ENCODE data around the gene NANS. TPM values are rescaled to one million over a fixed set of nuclear protein-coding genes. Genes with fewer than 3 reads are reported as not detected.
"Not testable (repeated sequence)": the region's sequence is repeated elsewhere in the genome, so short reads cannot be mapped to it uniquely, and the experiment has no call there.

Gene NANS, protein sequence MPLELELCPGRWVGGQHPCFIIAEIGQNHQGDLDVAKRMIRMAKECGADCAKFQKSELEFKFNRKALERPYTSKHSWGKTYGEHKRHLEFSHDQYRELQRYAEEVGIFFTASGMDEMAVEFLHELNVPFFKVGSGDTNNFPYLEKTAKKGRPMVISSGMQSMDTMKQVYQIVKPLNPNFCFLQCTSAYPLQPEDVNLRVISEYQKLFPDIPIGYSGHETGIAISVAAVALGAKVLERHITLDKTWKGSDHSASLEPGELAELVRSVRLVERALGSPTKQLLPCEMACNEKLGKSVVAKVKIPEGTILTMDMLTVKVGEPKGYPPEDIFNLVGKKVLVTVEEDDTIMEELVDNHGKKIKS
- 37.2 TPM for total RNA-seq
- long read RNA-seq, transcript NANS-201 (6 exons, 1,170 nt) = major isoform, 18 of 27 reads
- long read RNA-seq, partial matches to known transcripts = 9 of 27 reads
- long read RNA-seq, other reads (novel, unspliced or antisense) = 0 of 27 reads

DNA sequence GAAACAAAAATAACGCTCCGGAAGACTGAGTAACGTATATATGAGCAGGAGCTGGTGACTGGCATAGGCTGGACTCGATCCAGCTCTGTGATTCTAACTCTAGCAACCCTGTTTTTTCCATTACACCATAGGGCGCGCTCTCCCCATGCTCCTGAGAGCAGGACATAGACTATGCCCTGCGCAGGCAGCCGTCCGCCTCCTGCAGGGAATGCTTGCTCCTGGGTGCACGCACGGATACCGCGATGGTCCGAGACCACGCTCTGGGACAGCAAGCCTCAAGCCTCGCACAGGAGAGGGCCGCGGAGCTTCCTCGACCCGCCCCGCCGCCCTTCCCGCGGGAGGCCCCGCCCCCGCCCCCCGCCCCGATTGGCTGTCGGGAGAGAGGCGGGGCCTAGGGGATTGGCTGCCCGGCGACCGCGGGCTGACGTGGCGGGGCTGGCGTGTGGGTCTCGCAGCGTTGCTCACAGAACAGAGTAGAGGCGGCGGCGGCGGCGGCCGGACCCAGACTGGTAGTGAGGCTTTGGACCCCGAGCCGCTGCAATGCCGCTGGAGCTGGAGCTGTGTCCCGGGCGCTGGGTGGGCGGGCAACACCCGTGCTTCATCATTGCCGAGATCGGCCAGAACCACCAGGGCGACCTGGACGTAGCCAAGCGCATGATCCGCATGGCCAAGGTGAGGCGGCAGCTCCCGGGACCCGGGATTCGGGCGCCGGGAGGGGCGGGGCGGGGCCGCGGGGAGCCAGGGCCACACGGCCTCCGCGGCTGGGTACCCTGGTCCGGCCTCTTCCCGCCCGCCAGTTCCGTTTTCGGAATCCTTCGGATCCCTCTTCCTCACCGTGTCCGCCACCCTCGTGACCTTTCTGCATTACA lies at the start of gene NANS:
NANS (plus strand) TSS at position 464 of the 869 bp plus-strand sequence; CDS start at position 541, 77 bp downstream.
- DNase-seq (ENCODE audit: missing footprints) (peak; percentile 96), ATAC-seq (peak; percentile 99)
- intact Hi-C loops (cut with DNase I) = loop anchor here (1.0 to 5.0 kb wide), 4 partner anchors 20 to 134 kb away; partner anchors contain the start of gene TRMO

DNA sequence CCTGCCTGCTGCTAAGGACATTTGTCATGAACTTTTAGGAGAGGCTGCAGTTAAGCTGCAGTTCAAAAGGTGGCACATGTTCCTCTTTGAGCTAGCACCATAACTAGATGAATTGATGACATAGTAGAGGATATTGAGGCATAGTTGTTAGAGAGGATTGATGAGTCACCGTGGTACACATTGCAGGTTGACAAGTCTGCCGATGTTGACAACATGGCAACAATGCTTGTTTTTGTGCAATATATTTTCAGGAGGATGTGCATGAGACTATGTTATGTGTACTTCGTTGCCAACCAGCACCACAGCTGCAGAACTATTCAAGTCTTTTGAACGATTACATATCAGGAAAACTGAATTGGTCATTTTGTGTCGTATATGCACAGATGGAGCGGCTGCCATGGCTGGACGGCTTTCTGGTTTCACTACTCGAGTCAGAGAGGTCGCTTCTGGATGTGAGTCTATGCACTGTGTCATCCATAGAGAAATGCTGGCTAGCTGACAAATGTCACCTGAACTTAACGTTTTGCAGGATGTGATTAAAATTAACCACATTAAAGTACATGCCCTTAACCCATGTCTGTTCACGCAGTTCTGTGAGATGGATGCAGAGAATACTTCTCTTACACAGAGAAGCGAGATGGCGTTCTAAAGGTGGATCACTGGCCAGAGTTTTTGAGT lies 49.1 kb upstream of the NANS start:
- no peak for ATAC-seq
- intact Hi-C loops (cut with DNase I) = no loop called here
- no peak for DNase-seq (ENCODE audit: missing footprints)

DNA sequence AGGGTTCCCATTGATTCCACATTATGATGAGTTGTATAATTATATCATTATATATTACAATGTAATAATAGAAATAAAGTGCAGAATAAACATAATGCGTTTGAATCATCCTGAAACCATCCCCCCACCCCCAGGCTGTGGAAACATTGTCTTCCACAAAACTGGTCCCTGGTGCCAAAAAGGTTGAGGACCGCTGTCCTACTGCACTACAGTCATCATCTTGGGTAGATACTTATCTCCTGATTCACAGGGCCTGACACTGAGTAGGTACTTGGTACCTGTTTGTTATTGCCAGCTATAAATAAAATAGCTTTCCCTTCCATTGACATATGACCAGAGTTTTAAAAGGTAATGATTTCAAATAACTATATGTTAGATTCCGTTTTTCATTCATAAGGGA lies 47.8 kb upstream of the NANS start:
- intact Hi-C loops (cut with DNase I) = no loop called here
- DNase-seq (ENCODE audit: missing footprints) = no peak
- ATAC-seq = no peak

DNA sequence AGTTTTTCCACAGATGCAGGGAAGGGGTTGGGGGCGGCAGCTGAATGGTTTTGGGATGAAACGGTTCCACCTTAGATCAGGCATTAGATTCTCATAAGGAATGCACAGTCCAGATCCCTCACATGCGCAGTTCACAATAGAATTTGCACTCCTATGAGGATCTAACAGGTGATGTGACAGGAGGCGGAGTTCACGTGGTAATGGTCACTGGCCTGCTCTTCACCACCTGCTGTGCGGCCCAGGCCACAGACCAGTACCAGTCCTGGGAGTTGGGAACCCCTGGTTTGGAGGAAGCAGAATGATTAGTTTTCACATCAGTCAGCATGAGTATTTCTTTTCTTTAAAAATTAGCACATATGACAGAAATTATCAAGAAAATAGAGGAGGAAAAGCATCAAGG lies 47.1 kb upstream of the NANS start:
- DNase-seq (ENCODE audit: missing footprints) (no peak), ATAC-seq (no peak)
- intact Hi-C loops (cut with DNase I) = no loop called here

DNA sequence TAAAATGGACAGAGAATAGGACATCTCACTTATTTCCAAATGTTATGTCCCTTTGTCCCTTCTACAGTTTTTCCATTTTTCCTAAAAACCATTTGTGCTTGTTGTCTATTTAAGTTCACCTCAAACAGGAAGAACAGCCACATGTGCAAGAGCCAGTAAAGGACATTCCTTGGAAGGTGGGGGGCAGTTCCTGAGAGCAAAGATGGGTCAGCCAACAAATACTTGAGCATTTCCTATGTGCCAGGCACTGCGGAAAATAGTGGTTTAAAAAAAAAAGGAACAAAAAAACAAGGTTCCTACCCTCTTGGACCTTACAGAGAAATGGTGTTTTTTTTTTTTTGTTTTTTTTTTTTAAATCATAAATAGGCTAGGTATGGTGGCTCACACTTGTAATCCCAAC lies 46.6 kb upstream of the NANS start:
- intact Hi-C loops (cut with DNase I) = no loop called here
- no peak for DNase-seq (ENCODE audit: missing footprints)
- no peak for ATAC-seq

DNA sequence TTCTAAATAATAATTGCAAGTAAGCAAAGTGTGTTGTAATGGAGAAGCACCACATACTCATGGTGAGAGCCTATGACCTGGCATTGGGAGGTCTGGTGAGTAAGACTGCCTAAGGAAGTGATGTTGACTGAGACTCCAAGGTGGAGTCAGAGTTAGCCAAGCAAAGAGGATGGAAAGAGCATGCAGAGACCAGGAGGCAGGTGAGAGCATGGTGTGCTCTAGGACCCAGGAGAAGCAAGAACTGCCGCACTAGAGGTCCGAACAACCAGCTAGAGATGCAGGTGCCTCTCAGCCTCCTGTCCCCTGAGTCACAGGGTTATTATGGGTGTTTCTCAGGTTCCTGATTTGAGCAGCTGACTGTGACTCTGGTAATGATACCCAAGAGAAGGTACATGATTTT lies 46.1 kb upstream of the NANS start:
- intact Hi-C loops (cut with DNase I) = no loop called here
- no peak for DNase-seq (ENCODE audit: missing footprints)
- no peak for ATAC-seq

DNA sequence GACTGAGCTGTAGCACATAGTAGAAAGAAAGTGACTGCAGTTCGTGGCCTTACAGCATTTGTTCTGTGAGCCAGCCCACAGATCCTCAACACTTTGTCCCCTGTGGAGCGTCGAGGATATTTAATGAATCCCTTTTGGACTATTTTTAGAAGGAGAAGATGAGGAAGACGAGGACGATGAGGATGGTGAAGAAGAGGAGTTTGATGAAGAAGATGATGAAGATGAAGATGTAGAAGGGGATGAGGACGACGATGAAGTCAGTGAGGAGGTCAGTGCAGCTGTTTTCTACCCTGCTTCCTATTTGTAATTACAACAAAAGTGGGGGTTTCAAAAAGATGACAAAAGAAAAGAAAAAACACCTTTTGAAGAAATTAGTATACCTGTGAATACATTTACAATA lies 45.4 kb upstream of the NANS start:
- DNase-seq (ENCODE audit: missing footprints) (no peak), ATAC-seq (no peak)
- intact Hi-C loops (cut with DNase I) = no loop called here

DNA sequence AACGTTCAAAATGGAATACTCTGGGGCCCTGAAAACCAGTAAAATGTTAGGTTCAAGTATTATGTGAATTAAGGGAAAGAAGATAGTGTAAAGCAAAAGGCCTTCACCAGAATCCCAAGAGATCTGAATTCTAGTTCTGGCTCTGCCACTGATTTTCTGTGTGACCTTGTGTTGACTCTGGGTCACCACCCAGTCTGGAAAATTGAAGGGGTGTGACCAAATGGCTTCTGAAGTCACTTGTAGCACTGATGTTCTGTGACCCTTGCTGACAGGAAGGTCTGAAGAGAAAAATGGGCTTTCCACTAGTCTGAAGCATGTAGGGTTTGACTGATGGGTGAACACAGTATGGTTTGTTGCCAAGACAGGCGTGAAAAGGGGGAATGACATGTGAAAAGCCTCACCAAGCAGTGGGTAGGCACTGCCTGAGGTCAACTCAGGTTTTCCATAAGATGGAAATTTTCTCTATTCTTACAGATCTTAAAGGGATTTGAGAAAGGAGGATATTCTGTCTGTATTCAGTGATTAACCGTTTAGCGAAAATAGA lies 40.3 kb upstream of the NANS start:
- DNase-seq (ENCODE audit: missing footprints) = no peak
- intact Hi-C loops (cut with DNase I) = loop anchor here (5.0 kb wide), 2 partner anchors 34 to 41 kb away; partner anchors contain the start of genes ANP32B and NANS
- ATAC-seq = no peak

DNA sequence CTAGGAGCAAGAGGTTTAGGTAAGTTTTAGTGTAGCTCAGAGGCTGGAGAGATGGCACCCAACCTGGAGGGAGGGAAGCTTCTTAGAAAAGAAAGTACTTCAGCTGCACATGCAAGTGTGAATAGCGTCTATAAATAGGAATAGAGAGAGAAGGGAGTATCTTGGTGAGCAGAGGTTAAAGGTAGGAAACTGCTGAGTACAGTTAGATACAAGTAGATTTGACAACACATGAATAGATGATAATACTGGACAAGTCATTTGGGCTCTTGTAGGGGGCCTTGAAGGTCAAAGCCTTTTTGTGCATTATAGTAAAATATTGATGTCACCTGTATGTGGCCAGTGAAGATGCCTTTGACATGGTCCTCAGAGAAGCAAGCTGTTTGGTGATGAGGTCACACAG lies 39.2 kb upstream of the NANS start:
- ATAC-seq = no peak
- DNase-seq (ENCODE audit: missing footprints) = no peak
- intact Hi-C loops (cut with DNase I) = loop anchor here (5.0 kb wide), 2 partner anchors 35 to 40 kb away; partner anchors contain the start of genes ANP32B and NANS

DNA sequence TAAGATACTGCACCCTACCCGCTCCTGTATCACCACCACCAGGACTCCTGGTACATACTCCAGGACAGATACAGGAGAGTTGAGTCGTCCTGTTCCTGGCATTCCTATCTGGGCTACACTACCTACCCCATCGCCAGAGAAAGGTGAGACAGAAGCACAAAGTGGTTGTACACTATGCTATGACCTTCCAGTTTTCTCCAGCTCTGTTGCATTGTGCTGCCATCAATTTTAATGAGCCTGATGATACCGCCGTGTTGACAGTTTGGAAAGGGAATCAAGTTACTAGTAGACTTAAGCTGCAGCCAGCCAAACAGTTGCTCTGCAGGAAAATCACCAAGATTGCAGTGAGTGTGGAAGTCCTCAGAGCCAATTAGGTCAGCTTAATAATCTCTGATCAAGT lies 38.2 kb upstream of the NANS start:
- DNase-seq (ENCODE audit: missing footprints) (no peak), ATAC-seq (peak; percentile 52)
- intact Hi-C loops (cut with DNase I) = loop anchor here (5.0 kb wide), 2 partner anchors 36 to 39 kb away; partner anchors contain the start of genes ANP32B and NANS

DNA sequence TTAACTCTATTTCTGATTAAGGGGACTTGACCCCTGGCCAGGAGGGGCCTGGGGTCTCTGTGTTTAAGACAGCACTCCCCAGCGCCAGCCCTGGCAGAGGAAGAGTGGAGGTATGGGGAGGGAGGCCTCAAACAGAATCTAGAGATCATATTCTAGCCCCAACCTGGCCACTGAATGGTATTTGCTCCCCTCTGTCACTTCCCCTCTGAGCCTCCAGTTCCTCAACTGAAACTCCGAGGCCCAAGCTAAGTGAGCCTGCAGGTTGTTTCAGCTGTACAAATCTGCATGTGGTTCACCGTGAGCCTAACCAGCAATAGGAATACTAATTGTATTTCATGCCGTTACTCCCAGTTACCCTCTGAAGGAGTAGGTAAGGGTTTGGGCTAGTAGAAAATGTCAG lies 37.4 kb upstream of the NANS start:
- DNase-seq (ENCODE audit: missing footprints) (no peak), ATAC-seq (no peak)
- intact Hi-C loops (cut with DNase I) = loop anchor here (5.0 kb wide), 2 partner anchors 37 to 38 kb away; partner anchors contain the start of genes ANP32B and NANS

DNA sequence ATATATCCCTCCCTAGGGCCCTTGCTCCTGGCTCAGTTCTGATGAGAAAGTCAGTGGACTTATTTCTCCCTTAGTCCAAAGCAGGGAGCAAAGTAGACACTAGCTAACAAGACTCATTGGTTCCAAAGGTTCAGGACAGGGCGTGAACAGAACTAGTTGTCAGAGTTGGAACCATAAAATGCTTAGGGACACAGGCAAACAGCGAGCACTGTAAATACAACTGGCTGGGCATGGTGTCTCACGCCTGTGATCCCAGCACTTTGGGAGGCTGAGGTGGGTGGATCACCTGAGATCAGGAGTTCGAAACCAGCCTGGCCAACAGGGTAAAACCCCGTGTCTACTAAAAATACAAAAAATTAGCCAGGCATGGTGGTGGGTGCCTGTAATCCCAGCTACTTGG lies 36.7 kb upstream of the NANS start:
- intact Hi-C loops (cut with DNase I) = loop anchor here (5.0 kb wide), 2 partner anchors 37 to 38 kb away; partner anchors contain the start of genes ANP32B and NANS
- ATAC-seq; DNase-seq (ENCODE audit: missing footprints): not testable (repeated sequence)

DNA sequence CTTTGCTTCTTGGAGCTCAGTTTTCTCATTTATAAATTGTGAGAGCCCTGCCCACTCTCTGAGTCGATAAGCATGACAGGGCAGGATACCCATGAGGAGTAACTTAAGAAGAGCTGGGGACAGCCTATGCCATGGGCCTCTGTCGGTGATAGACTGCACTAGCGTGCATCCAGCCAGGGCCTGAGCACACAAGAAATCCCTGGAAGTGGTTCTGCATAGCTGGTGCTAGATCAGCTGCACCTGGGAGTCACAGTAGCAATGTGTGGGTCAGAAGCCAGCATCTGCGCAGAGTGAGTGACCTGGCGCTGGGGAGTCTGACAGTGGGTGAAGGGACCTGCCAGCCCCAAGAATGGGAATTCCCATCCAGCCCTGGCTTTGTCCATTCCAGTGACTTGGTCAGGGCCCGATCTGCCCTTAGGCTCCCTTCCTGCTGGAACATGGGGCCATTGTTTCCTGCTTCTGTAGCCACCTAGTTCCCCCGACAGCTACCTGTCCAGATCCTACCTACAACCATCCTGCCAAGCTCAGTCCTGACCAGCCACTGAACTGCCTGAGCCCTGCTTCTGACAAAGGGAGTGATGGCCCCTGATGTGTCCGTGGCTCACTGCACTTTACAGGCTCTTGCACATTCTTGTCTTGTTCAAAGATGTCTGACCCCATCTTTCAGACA lies 35.9 kb upstream of the NANS start:
- no peak for ATAC-seq
- no peak for DNase-seq (ENCODE audit: missing footprints)
- intact Hi-C loops (cut with DNase I) = no loop called here

DNA sequence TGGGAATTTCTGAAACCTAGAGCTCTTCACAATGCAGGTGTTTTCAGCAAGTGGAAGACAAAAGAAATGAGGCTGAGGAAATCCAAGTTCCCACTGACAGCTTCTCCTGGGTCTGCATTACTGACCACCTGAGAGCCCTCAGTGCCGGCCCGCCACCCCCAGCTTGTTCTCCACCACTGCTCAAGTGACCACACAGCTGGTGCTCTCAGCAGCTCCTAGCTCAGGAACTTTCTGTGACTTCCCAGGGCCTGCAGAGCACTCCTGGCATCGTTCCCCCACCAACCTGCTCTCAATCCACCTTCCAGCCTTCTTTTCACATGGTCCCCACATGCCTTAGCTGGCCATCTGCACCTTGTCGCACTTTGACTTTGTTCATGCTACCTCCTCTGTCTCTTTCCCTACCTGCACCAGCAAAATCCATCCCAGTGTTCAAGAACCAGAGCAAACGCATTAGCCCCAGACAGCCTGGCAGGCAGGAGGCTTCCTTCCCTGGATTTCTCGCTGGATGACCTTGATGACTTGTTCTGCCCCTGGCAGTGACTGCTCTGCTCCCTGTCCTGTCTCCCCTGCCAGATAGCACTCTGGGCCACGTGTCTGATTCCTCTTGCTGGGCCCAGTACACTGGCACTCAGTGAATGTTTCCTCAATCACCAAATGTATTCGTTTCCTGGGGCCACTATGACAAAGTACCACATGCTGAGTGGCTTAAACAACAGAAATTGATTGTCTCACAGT lies 35.1 kb upstream of the NANS start:
- DNase-seq (ENCODE audit: missing footprints) = peak; percentile 74
- peak; percentile 88 for ATAC-seq
- intact Hi-C loops (cut with DNase I) = no loop called here

DNA sequence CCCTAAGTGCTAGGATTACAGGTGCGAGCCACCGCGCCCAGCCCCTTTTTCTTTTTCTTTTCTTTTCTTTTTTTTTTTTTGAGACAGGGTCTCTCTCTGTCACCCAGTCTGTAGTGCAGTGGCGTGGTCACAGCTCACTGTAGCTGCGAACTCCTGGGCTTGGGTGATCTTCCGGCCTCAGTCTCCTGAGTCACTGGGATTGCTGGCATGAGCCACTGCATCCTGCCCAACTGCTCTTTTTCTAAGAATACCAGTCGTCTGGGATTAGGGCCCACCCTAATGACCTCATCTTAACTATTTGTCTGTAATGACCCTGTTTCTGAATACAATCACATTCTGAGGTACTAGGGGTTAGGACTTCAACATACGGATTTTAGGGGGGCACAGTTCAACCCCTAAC lies 34.1 kb upstream of the NANS start:
- DNase-seq (ENCODE audit: missing footprints) (no peak), ATAC-seq (no peak)
- intact Hi-C loops (cut with DNase I) = no loop called here

DNA sequence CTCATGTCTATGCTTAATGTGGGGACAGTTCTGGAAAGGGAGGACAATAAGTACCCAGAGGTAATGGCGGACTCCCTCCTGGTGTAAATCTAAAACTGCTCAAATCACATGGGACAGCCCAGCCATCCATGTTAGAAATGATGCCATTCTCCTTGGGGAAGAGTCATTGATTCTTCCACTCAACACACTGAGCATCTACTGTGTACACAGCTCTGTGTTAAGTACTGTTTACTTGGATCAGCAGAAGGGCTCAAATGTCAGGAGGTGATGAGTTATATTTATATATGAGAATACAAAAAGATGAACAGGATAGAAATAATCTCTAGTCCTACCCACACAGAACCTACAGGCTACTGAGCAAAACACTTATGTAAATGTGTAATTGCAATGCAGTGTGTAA lies 31.8 kb upstream of the NANS start:
- ATAC-seq (no peak), DNase-seq (ENCODE audit: missing footprints) (no peak)
- intact Hi-C loops (cut with DNase I) = no loop called here

DNA sequence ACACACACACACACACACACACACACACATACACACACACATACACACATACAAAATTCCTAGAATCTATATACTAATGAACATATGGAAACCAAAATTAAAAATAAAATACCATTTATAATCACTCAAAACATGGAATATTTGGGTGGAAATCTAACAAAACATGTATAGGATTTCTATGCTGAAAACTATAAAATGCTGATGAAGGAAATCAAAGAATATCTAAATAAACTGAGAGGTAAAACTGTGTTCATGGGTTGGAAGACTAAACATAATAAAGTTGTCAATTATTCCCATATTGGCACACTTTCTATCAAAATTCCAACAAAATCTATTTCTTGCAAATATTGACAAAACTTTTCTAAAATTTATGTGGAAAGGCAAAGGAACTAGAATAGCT lies 25.4 kb upstream of the NANS start:
- intact Hi-C loops (cut with DNase I) = no loop called here
- DNase-seq (ENCODE audit: missing footprints) (no peak), ATAC-seq (no peak)

Data from Right ventricle myocardium inferior (tissue), 1 donor.